Placental pericyte (primary cell): ENCODE results near the gene DKK3. TPM values are rescaled to one million over a fixed set of nuclear protein-coding genes. Genes with fewer than 3 reads are reported as not detected.

ENCODE experiments used
- total RNA-seq: library from RNA; depleted of rRNA; stranded (reverse); fragments of >200 nt; gene quantifications from 2 replicates; pipeline ENCODE4 v1.2.3, GENCODE V29; 2012

DKK3 gene
- 277 and 296 TPM in 2 replicates for total RNA-seq

GRCh38 chr11:12007769-12008737 lies at the start of gene DKK3:
DKK3 (minus strand) TSS chr11:12008626; CDS start chr11:12008582, 44 bp downstream.

Other genes with a start within 250 kb of the DKK3 start
- 56.5 and 75.4 TPM in 2 replicates for gene USP47, start 166.7 kb downstream of the DKK3 start, total RNA-seq
- 268 and 720 TPM in 2 replicates for gene MICAL2, start 102.0 kb upstream of the DKK3 start, total RNA-seq